ENCODE data around the gene TMEM63C.

DNA sequence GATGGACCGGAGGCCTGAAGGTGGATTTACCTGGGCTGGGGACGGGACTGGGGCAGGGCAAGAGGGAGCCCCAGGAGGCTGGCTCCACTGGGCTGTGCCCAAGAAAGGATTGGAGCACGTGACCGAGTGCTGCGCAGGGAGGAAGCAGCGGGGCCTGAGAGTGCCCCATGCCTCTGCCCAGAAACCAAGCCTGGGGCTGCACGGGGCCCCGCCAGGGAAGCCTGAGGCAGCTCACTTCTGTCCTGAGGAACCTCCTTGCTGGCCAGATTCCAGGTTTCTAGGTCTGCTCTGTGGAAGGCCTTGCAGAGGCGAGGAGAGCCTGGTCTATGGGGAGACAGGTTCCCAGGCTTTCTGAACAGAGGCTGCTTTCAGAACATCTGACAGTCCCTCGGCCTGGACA, 79.0 kb downstream of the TMEM63C start:
- TF ChIP-seq, protein P1, sequence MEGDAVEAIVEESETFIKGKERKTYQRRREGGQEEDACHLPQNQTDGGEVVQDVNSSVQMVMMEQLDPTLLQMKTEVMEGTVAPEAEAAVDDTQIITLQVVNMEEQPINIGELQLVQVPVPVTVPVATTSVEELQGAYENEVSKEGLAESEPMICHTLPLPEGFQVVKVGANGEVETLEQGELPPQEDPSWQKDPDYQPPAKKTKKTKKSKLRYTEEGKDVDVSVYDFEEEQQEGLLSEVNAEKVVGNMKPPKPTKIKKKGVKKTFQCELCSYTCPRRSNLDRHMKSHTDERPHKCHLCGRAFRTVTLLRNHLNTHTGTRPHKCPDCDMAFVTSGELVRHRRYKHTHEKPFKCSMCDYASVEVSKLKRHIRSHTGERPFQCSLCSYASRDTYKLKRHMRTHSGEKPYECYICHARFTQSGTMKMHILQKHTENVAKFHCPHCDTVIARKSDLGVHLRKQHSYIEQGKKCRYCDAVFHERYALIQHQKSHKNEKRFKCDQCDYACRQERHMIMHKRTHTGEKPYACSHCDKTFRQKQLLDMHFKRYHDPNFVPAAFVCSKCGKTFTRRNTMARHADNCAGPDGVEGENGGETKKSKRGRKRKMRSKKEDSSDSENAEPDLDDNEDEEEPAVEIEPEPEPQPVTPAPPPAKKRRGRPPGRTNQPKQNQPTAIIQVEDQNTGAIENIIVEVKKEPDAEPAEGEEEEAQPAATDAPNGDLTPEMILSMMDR (conservative IDR thresholded peaks at IDR 0.05; ENCODE audit: low read length) = no peak
- TF ChIP-seq EZH2phosphoT487 (IDR thresholded peaks at IDR 0.05; ENCODE audit: borderline replicate concordance, low read depth, low read length) = no peak

Measured in OCI-LY7 (cell line).